Activated CD4-positive, alpha-beta memory T cell treated with anti-CD3 and anti-CD28 coated beads for 36 hours (primary cell): ENCODE measurements around the gene ZHX3. TPM values are rescaled to one million over a fixed set of nuclear protein-coding genes. Genes with fewer than 3 reads are reported as not detected.

ENCODE experiments used
- CTCF ChIA-PET: fragments of 350-600 bp; sonication (Branson Sonifier 250); formaldehyde crosslinking; loops from one replicate; lab custom pipeline; 2021; ENCODE audit warnings: antibody characterized with exemption, inconsistent platforms; lab: Charles Lee
- POLR2A ChIA-PET: fragments of 350-600 bp; sonication (Branson Sonifier 250); formaldehyde crosslinking; loops from one replicate; lab custom pipeline; 2021; ENCODE audit warnings: antibody characterized with exemption; lab: Charles Lee
- DNase-seq: peaks from one replicate; pipeline ENCODE4 v3.0.0-alpha.2; 2020
- H3K27ac Mint-ChIP-seq: one replicate; pipeline ENCODE4 v1.8.0; 2021; ENCODE audit warnings: mixed read lengths
- H3K27me3 Mint-ChIP-seq: one replicate; pipeline ENCODE4 v1.8.0; 2021; ENCODE audit warnings: mixed read lengths
- H3K36me3 Mint-ChIP-seq: one replicate; pipeline ENCODE4 v1.8.0; 2021; ENCODE audit warnings: mixed read lengths
- H3K4me1 Mint-ChIP-seq: one replicate; pipeline ENCODE4 v1.8.0; 2021; ENCODE audit warnings: low read depth, mixed read lengths
- H3K4me3 Mint-ChIP-seq: one replicate; pipeline ENCODE4 v1.8.0; 2021; ENCODE audit warnings: mild to moderate bottlenecking, mixed read lengths
- H3K9me3 Mint-ChIP-seq: one replicate; pipeline ENCODE4 v1.8.0; 2021; ENCODE audit warnings: mixed read lengths
- intact Hi-C: fragments of 100-400 bp; cut with micrococcal nuclease; formaldehyde crosslinking; loops from one replicate; pipeline ENCODE4 v1.15.1; 2023
- total RNA-seq, 2 experiments: library from RNA; stranded (reverse); gene quantifications; one replicate each; pipeline ENCODE4 v1.2.3, GENCODE V29; 2021

The ZHX3 gene
- total RNA-seq, 2 experiments from 2014 or later: 9.4 to 11.3 TPM

- Mint-ChIP-seq H3K36me3 (peaks cover 24% of the 10 kb centered on the region), H3K4me3 (no peak overlapping the region), H3K4me1 (no peaks in the 10 kb centered on the region), H3K27me3 (no peaks in the 10 kb centered on the region), H3K27ac (no peak overlapping the region), H3K9me3 (peaks cover 14% of the 10 kb centered on the region)
- CTCF ChIA-PET: interaction anchor here (1.3 kb wide), 1 partner anchor 29 kb away, joined by 3 read pairs; no protein-coding TSS in a partner anchor
- DNase-seq: no peak
- intact Hi-C loops: no loop called here
- POLR2A ChIA-PET: no interaction called here
These were observed 115.8 kb downstream of the ZHX3 start for GRCh38 chr20:41201760-41202159.

GRCh38 chr20:41200446-41201202 lies 116.9 kb downstream of the ZHX3 start:
- Mint-ChIP-seq H3K4me3 (no peak overlapping the region), H3K4me1 (peaks cover 4% of the 10 kb centered on the region), H3K27me3 (no peaks in the 10 kb centered on the region), H3K9me3 (peaks cover 14% of the 10 kb centered on the region), H3K36me3 (peaks cover 24% of the 10 kb centered on the region), H3K27ac (no peak overlapping the region)
- ChIA-PET POLR2A (no interaction called here), CTCF (interaction anchor here (0.8 to 1.0 kb wide), 2 partner anchors 32 to 66 kb away, joined by 3 read pairs; no protein-coding TSS in a partner anchor)
- DNase-seq: no peak
- intact Hi-C loops: no loop called here

DNA sequence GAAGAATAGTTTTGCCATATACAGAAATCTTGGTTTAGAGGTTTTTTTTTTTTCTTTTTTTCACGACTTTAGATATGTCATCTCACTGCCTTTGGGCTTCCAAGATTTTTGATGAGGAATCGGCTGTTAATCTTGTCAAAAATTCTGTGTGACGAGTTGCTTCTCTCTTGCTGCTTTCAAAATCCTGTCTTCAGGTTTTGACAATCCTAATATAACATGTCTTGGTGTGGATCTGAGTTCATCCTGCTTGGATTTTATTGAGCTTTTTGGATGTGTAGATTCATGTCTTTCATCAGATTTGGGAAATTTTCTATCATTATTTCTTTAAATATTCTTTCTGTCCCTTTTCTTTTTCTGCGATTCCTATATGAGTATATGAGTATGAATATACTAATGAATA lies 119.1 kb downstream of the ZHX3 start:
- Mint-ChIP-seq H3K36me3 (peaks cover 28% of the 10 kb centered on the region), H3K9me3 (peaks cover 14% of the 10 kb centered on the region), H3K27ac (no peak overlapping the region), H3K27me3 (no peaks in the 10 kb centered on the region), H3K4me3 (no peak overlapping the region), H3K4me1 (peaks cover 6% of the 10 kb centered on the region)
- ChIA-PET POLR2A (no interaction called here), CTCF (interaction anchor here (1.0 kb wide), 1 partner anchor 33 kb away, joined by 3 read pairs; no protein-coding TSS in a partner anchor)
- intact Hi-C loops: loop anchor here (5.0 kb wide), 1 partner anchor 41 kb away; no protein-coding TSS in a partner anchor
- DNase-seq: no peak

DNA sequence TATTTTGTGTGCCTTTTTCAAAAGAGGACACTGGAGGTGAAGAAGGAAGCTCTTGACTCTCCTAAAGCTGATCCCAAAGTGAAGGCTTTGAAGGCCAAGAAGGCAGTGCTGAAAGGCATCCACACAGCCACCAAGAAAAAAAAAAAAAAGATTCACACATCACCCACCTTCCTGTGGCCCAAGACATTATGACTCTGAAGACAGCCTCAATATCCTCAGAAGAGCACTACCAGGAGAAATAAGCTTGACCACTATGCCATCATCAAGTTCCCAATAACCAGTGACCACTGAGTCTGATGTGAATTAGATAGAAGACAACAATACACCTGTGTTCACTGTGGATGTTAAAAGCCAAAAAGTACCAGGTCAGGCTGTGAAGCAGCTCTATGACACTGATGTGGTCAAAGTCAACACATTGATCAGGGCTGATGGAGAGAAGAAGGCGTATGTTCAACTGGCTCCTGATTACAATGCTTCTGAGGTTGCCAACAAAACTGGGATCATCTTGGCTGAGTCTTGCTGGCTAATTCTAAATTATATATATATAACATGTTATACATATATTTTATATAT lies 120.8 kb downstream of the ZHX3 start:
- ChIA-PET CTCF (interaction anchor here (2.8 kb wide), 1 partner anchor 24 kb away, joined by 11 read pairs; no protein-coding TSS in a partner anchor), POLR2A (no interaction called here)
- Mint-ChIP-seq H3K36me3 (peaks cover 29% of the 10 kb centered on the region), H3K4me1 (peaks cover 6% of the 10 kb centered on the region), H3K27ac (no peak overlapping the region), H3K27me3 (no peaks in the 10 kb centered on the region), H3K4me3 (no peak overlapping the region), H3K9me3 (peaks cover 16% of the 10 kb centered on the region)
- DNase-seq: no peak
- intact Hi-C loops: loop anchor here (5.0 kb wide), 1 partner anchor 39 kb away; no protein-coding TSS in a partner anchor

DNA sequence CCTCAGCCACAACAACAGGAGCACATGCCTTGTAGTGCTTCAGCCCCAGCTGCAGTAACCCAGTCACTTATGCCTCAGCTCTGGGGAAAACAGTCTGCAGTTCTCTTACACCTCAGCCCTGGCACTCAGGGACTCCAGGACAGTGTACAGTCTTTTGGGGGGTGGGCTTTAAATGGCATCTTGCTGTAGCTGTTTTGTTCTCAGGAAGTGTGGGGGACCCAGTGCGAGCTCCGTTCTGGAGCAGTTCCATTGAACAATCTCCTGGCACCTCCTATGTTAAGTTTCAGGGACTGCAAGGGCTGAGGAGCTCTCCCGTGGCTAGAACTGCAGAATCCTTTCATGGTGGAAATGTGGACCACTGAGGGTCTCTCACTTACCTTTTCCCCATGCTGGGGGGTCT lies 125.0 kb downstream of the ZHX3 start:
- CTCF ChIA-PET: no interaction called here
- H3K4me1 Mint-ChIP-seq: peaks cover 6% of the 10 kb centered on the region

DNA sequence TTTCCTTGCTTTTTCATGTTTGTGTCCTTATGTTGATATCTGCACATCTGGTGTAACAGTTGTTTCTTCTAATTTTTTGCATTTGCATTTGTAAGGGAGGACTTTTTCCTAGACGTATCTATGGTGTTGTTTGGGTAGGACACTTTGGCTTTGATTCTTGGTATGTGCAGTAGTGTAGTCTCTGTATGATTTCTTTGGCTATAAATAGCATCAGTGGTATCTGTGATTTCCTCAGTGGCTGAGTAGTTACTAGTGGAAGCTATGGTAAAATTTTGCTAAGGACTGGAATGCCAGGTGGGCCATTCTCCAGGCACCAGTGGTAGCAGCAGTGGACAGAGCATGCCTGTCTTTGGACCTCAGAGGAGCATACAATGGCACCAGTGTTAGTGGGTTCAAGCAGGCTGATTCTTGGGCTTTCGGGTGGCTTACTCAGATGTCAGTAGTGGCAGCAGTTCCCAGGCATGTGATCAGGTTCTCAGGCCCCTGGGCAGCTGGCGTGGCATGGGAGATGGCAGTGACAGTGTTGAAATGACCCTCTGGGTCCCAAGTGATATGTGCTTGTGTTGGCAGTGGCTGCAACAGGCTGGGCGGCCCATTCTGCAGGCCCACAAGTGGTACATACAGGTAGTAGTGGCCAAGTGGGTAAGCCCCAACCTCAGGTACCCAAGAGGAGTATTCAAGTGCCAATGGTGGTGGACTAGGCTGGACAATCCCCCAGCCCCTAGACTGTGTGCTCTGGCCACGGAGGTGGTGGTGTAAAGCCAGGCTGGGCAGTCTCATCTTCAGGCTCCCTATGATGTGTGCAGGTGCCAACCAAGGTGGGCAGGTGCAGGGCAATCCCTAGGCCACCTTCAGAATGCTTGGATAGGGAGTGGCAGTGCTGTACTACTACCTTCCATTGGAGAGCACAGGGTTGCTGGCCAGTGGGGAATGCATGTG lies 125.7 kb downstream of the ZHX3 start:
- Mint-ChIP-seq H3K4me3 (no peak overlapping the region), H3K9me3 (peaks cover 18% of the 10 kb centered on the region), H3K27me3 (no peaks in the 10 kb centered on the region), H3K27ac (no peak overlapping the region), H3K36me3 (peaks cover 15% of the 10 kb centered on the region), H3K4me1 (peaks cover 6% of the 10 kb centered on the region)
- DNase-seq: no peak
- ChIA-PET CTCF (no interaction called here), POLR2A (no interaction called here)
- intact Hi-C loops: no loop called here

More for the DNA sequence above, 125.0 kb downstream of the ZHX3 start:
- Mint-ChIP-seq H3K36me3 (peaks cover 15% of the 10 kb centered on the region), H3K27me3 (no peaks in the 10 kb centered on the region), H3K4me3 (no peak overlapping the region), H3K27ac (no peak overlapping the region), H3K9me3 (peaks cover 18% of the 10 kb centered on the region)
- intact Hi-C loops: no loop called here
- POLR2A ChIA-PET: no interaction called here
- no peak for DNase-seq

- Mint-ChIP-seq H3K36me3 (peaks cover 8% of the 10 kb centered on the region), H3K9me3 (peaks cover 18% of the 10 kb centered on the region), H3K27ac (no peak overlapping the region), H3K4me1 (no peaks in the 10 kb centered on the region), H3K4me3 (no peak overlapping the region), H3K27me3 (no peaks in the 10 kb centered on the region)
- CTCF ChIA-PET: no interaction called here
- POLR2A ChIA-PET: no interaction called here
- intact Hi-C loops: no loop called here
- DNase-seq: no peak
These were observed 129.9 kb downstream of the ZHX3 start for GRCh38 chr20:41187668-41188067.

GRCh38 chr20:41185013-41185757 lies 132.3 kb downstream of the ZHX3 start:
- Mint-ChIP-seq H3K27ac (no peak overlapping the region), H3K4me3 (no peak overlapping the region), H3K4me1 (no peaks in the 10 kb centered on the region), H3K27me3 (no peaks in the 10 kb centered on the region), H3K9me3 (peaks cover 3% of the 10 kb centered on the region), H3K36me3 (no peaks in the 10 kb centered on the region)
- ChIA-PET CTCF (interaction anchor here (1.0 kb wide), 1 partner anchor 12 kb away, joined by 3 read pairs; no protein-coding TSS in a partner anchor), POLR2A (no interaction called here)
- intact Hi-C loops: no loop called here
- no peak for DNase-seq

- no peak for DNase-seq
- intact Hi-C loops: no loop called here
- Mint-ChIP-seq H3K27ac (no peak overlapping the region), H3K4me3 (no peak overlapping the region), H3K9me3 (no peaks in the 10 kb centered on the region), H3K4me1 (no peaks in the 10 kb centered on the region), H3K27me3 (no peaks in the 10 kb centered on the region), H3K36me3 (no peaks in the 10 kb centered on the region)
- POLR2A ChIA-PET: no interaction called here
- CTCF ChIA-PET: interaction anchor here (1.0 kb wide), 1 partner anchor 11 kb away, joined by 3 read pairs; no protein-coding TSS in a partner anchor
These were observed 133.7 kb downstream of the ZHX3 start for GRCh38 chr20:41183831-41184230.

DNA sequence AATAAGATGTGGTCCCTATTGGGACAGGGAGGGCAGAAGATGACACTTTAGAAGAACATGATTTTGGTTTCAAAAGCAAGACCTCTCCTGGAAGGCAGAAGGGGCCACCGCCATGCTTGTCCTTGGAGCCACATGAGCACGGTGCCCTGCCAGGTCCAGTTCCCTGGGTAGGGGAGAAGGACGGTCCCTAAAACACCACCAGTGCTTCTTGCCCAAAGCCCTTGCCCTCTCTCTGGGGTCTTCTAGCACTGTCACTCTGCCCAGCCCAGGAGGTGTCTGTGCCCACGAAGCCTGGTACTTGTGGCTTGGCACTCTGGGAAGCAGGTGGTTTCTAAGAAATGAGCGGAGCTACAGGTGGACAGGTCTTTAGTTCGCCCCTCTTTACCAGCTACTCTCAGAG lies 134.1 kb downstream of the ZHX3 start:
- Mint-ChIP-seq H3K9me3 (no peaks in the 10 kb centered on the region), H3K4me1 (no peaks in the 10 kb centered on the region), H3K36me3 (no peaks in the 10 kb centered on the region), H3K27ac (no peak overlapping the region), H3K27me3 (no peaks in the 10 kb centered on the region), H3K4me3 (no peak overlapping the region)
- intact Hi-C loops: no loop called here
- POLR2A ChIA-PET: no interaction called here
- no peak for DNase-seq
- CTCF ChIA-PET: interaction anchor here (2.1 kb wide), 1 partner anchor 10 kb away, joined by 8 read pairs; no protein-coding TSS in a partner anchor
